HuH-7.5 (cell line): ENCODE measurements around the gene BPIFB4.
"Not testable (repeated sequence)": the region's sequence is repeated elsewhere in the genome, so short reads cannot be mapped to it uniquely, and the experiment has no call there.

Experiments
- DNase-seq: peaks from one replicate; pipeline ENCODE4 v3.0.0; 2011; ENCODE audit warnings: low spot score

BPIFB4 gene

DNA sequence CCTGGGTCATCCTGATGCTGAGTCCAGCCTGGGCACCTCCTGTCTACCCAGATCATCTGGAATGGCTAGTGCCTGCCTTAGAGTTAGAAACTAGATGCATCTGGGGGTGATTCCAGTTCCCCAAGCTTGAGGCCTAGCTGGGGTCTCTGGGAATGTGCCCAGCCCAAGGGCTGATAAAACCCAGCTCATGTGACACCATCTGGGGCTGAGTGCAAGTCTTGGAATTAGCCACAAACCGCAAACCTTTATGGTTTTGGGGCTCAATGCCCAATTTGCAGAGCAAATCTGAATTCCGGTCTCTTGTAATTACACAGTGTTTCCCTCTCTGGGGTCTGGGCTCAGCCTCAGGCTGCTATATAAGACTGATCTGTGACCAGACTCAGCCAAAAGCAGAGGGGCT is at the start of gene BPIFB4:
Gene BPIFB4 (plus strand): TSS at position 385 of the 400 bp plus-strand sequence. CDS start 1,884 bp downstream, outside the sequence.
- DNase-seq, result no peak

DNA sequence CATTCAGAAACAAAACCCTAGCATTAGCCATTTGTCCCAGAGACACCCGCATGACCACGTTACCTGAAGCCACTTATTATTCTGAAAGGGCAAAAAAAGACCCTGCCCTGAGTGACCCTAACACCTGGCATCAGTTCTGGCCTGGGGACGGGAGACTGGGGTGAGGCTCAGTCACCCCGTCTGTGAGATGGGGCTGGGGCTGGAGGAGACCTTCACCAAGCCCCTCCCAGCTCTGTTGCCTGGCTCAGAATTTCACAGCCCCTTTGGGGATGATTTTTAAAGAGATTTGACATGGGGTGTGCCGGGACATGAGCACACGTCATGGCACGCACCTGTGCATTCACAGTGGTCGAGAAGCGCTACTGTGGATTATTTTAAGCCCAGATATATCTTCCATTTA is 49.4 kb upstream of the BPIFB4 start:
- no peak for DNase-seq

DNA sequence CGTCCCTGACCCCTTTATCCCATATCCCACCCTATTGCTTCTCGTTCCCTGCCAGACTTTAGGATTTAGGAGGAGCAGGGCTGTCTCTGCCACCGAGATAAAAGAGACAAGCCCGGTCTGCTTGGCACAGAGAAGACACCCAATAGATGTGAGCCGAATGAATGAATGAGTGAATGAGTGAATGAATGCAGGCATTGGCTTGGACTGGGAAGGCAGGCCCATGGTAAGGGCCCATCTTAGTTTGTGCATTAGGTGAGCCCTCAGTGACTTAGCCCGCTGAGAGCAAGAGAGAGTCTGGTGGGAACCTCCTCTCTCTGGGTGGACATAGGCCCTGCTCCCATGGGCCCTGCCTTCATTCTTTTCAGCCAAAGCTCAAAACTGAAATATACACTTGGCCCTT is 48.9 kb upstream of the BPIFB4 start:
- DNase-seq, result no peak

GRCh38 chr20:33031531-33031930 is 47.9 kb upstream of the BPIFB4 start, which contains the start of gene BPIFB6:
BPIFB6 (plus strand) TSS chr20:33031648; CDS start chr20:33031648, 0 bp downstream.
- no peak for DNase-seq

DNA sequence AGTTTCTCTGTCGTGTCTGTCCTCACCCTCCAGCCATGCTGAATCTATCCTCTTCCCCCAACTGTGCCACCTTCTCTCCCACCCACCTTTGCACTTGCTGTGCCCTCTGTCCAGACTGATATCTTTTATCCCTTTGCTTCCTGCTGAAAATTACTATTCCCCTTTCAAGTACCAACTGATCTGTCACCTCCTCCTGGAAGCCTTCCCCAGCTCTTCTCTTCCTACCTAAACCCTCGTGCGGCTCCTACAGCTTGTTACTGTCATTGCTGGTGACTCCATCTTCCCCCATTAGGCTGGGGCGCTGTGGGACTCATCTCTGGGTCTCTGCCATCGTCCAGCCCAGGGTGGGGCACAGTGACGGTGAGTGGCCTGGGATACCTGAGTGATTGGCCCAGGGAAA is 46.9 kb upstream of the BPIFB4 start:
- no peak for DNase-seq

DNA sequence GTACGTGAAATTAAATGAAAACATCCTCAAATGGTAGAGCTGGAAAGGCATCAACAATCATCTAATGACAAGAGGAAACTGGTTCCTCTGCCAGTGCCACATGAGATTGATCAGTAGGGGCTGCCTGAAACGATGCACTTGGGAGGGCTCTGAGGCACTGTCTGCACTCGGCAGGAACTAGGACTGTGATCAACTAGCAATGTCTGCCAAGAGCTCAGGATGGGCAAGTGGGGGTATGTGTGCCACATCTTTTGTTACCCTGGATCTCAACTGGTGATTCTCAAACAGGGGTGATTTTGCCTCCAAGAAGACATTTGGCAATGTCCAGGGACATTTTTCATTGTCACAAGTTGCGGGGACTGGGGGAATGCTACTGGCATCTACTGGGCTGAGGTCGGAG is 46.1 kb upstream of the BPIFB4 start:
- no peak for DNase-seq

DNA sequence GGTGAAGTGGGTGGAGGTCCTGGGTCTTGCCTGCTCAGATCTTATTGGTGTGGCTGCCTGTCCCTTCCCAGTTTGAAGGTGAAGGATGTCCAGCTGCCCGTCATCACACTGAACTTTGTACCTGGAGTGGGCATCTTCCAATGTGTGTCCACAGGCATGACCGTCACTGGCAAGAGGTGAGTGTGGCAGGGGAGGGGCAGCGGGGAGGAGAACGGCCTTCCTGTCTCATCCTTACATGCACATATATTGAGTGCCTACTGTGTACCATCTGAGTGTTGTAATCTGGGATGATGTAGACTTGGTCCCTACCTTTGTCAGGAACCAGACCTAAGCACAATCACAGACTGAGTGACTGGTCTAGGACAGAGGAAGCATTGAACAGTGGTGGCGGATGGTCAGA is 45.3 kb upstream of the BPIFB4 start:
- no peak for DNase-seq

- no peak for DNase-seq
Measured at GRCh38 chr20:33034901-33035492, 44.4 kb upstream of the BPIFB4 start.

DNA sequence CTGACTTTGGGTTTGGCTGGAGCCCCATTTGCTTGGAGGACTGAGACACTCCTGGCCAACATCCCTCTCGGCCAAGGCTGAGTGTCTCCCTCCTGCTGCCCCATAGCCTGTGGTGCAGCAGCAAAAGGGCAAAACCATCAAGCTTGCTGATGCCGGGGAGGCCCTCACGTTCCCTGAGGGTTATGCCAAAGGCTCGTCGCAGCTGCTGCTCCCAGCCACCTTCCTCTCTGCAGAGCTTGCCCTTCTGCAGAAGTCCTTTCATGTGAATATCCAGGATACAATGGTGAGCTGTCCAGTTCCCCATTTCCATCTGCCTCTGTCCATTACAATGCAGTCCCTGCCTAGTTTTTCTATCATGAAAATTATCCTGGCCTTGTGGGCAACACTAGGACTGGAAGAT is 42.0 kb upstream of the BPIFB4 start:
- no peak for DNase-seq

GRCh38 chr20:33038243-33038642 is 41.2 kb upstream of the BPIFB4 start:
- no peak for DNase-seq

DNA sequence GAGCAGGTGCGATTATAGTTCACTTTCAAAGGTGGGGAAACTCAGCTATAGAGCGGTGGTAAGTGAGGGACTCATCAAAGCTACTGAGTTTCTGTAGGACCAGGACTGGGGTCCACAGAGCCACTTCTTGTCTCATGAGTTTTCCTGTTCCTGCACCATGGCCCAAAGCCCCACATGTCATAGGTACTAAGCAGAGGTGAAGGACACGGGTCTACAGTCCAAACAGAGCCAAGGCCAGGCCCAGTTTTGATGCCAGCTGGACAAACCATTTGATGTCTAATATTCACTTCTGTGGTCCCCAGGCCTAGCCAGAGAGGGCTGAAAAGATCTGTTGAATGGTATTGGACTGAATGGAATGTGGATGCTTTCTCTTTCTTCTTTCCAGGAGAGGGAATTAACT is 37.0 kb upstream of the BPIFB4 start:
- no peak for DNase-seq

GRCh38 chr20:33042983-33043730 is 36.3 kb upstream of the BPIFB4 start:
- DNase-seq, result no peak

- no peak for DNase-seq
Measured at GRCh38 chr20:33043731-33044181, 35.7 kb upstream of the BPIFB4 start.

GRCh38 chr20:33045129-33045721 is 34.2 kb upstream of the BPIFB4 start:
- DNase-seq, result not testable (repeated sequence)

- no peak for DNase-seq
Measured at GRCh38 chr20:33046412-33046811, 33.0 kb upstream of the BPIFB4 start.

DNA sequence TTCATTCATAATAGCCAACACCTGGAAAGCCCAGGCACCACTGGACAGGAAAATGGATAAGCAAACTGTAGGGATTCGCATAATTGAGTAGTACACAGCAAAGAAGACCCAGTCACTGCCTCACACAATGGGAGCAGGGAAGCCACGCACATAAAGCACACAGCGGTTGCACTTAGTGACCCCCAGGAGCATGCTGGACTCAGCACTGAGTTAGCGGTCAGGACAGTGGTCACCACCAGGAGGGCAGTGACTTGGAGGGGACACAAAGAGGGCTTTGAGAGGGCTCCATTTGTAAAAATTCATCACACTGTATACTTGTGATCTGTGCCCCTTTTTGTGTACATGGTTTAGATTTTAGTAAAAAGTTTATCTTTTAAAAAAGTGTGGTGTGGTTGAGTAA is 28.1 kb upstream of the BPIFB4 start:
- no peak for DNase-seq

DNA sequence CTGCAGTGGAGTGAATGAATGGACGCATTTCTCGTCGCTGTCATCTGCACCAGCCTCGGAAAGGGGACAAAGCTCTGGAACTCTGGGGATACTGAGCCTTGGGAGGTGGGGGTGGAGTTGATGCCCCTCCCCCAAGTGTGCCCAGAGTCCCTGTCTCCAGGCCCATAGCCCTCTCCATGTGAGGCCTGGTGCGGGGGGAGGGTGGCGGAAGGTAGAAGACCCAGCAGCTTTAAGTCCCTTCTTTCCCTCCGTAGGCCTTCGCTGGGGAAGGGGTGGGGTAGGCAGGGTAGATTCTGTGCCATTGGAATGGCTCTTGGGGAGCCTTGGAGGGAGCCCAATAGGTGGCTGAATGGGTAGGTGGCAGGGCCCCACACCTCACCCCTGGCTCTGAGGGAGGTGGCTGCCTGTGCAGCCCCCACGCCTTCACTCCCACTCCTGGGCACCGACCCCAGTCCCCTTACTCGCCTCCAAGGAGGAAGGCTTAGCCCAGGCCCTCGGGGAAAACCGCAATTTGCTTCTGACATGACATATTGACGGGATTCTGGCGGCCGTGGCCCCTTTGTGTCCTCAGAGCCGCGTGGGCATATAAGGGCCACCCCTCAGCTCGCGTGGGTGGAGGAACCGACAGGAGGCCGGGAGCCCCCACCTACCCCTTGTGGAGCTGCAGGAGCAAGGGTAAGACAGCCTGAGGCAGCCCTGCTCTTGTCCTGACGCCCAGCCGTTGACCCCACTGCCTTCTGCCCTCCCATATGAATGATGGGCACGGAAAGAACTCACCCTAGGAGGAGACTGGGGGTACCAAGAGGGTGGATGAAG is 25.9 kb upstream of the BPIFB4 start, which contains the start of gene BPIFB3:
Gene BPIFB3 (plus strand): TSS at position 613 of the 816 bp plus-strand sequence. CDS start 1,533 bp downstream, outside the sequence.
- no peak for DNase-seq

- DNase-seq, result no peak
Measured at GRCh38 chr20:33054381-33054780, 25.1 kb upstream of the BPIFB4 start.

DNA sequence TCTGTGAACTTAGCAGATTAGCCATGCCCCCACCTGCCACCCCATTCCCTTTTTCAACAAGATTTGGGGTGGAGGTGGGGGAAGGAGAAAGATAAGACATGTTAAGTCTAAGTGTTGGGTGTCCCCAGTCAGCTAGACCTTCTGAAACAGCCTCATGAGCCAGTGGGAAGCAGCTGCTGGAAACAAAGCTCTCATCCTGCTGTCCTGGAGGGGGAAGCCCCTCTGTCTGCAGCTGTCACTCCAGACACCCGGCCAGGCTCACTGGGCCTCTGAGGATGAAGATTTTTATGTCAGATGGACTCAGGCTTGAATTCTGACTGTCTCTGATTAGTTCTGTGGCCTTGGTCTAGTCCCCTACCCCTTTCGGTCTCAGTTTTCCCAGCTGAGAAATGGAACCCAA is 24.7 kb upstream of the BPIFB4 start:
- no peak for DNase-seq

DNA sequence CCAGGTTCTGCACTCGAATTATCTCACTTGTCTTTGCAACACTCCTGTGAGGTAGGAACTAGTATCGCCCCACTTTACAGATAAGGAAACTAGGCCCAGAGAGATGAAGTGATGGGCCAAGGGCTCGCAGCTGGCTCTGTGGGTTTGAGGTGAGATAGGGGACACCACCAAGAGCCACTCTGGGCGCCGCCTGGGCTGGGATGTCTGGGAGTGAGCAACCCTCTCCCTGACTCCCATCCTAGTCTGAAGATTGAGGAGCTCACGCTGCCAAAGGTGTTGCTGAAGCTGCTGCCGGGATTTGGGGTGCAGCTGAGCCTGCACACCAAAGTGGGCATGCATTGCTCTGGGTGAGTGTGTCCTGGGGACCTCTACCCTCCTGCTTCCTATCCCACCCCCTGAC is 20.3 kb upstream of the BPIFB4 start:
- no peak for DNase-seq

DNA sequence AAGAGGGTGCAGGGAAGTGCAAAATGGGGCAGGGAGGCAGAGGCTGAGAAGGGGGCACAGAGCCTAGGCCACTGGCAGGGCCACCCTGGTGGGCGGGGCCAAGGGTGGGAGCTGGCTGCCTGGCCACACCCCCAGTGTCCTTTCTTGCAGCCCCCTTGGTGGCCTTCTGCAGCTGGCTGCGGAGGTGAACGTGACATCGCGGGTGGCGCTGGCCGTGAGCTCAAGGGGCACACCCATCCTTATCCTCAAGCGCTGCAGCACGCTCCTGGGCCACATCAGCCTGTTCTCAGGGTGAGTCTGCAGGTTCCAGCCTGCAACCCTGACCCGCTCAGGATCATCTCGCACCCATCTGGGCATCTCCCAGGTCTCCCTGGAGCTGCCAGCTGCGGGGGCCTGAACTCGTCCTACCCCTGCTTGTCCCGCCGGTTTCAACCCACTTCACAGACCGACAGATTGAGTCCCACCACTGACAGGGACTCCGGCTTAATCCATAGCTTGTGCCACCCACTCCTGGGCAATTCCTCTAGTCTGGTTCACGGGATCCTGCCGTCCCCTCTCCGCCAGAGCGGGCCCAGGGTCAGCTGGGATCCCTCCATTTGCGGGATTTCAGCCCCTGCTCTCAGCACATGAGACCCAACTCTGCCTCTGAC is 19.6 kb upstream of the BPIFB4 start:
- DNase-seq, result no peak

GRCh38 chr20:33061658-33062028 is 17.8 kb upstream of the BPIFB4 start:
- DNase-seq, result no peak
